ENCODE data around the gene SYT15. TPM values are rescaled to one million over a fixed set of nuclear protein-coding genes. Genes with fewer than 3 reads are reported as not detected.
A peak's percentile ranks its signal among the peaks of the same experiment; 100 is the strongest.

SYT15 gene
- total RNA-seq, 1 experiment from 2014 or later: 2.2 TPM

GRCh38 chr10:46550076-46550790, 28.7 kb upstream of the SYT15 start:
- no peak overlapping the region for H3K4me3 Mint-ChIP-seq (ENCODE audit: low read depth, unreplicated experiment)
- no peak overlapping the region for H3K27ac Mint-ChIP-seq (ENCODE audit: unreplicated experiment)
- H3K27me3 Mint-ChIP-seq (ENCODE audit: unreplicated experiment): no peaks in the 10 kb centered on the region
- no peak for TF ChIP-seq CTCF (IDR thresholded peaks at IDR 0.05; ENCODE audit: unreplicated experiment)
- no peaks in the 10 kb centered on the region for H3K9me3 Mint-ChIP-seq (ENCODE audit: low read depth, unreplicated experiment)
- no TSS peak for BruUV-seq (replicated peaks)
- intact Hi-C loops (cut with micrococcal nuclease; ENCODE audit: unreplicated experiment): no loop called here
- DNase-seq: peak; percentile 7
- H3K36me3 Mint-ChIP-seq (ENCODE audit: insufficient read depth, unreplicated experiment): no peaks in the 10 kb centered on the region
- H3K4me1 Mint-ChIP-seq (ENCODE audit: low read depth, unreplicated experiment): no peaks in the 10 kb centered on the region
- CTCF ChIA-PET: interaction anchor here (1.4 kb wide), 1 partner anchor 24 kb away, joined by 4 read pairs; no protein-coding TSS in a partner anchor

GRCh38 chr10:46550795-46551700, 27.9 kb upstream of the SYT15 start:
- CTCF ChIA-PET: interaction anchor here (1.4 kb wide), 1 partner anchor 24 kb away, joined by 4 read pairs; no protein-coding TSS in a partner anchor
- no peaks in the 10 kb centered on the region for H3K27me3 Mint-ChIP-seq (ENCODE audit: unreplicated experiment)
- TF ChIP-seq CTCF (IDR thresholded peaks at IDR 0.05; ENCODE audit: unreplicated experiment): no peak
- peaks cover 6% of the 10 kb centered on the region for H3K36me3 Mint-ChIP-seq (ENCODE audit: insufficient read depth, unreplicated experiment)
- no peaks in the 10 kb centered on the region for H3K9me3 Mint-ChIP-seq (ENCODE audit: low read depth, unreplicated experiment)
- peak; percentile 1 for DNase-seq
- no peak overlapping the region for H3K4me3 Mint-ChIP-seq (ENCODE audit: low read depth, unreplicated experiment)
- no TSS peak for BruUV-seq (replicated peaks)
- no peaks in the 10 kb centered on the region for H3K4me1 Mint-ChIP-seq (ENCODE audit: low read depth, unreplicated experiment)
- no peak overlapping the region for H3K27ac Mint-ChIP-seq (ENCODE audit: unreplicated experiment)
- intact Hi-C loops (cut with micrococcal nuclease; ENCODE audit: unreplicated experiment): no loop called here

GRCh38 chr10:46551701-46552525, 27.0 kb upstream of the SYT15 start:
- no TSS peak for BruUV-seq (replicated peaks)
- intact Hi-C loops (cut with micrococcal nuclease; ENCODE audit: unreplicated experiment): no loop called here
- Mint-ChIP-seq H3K27ac (ENCODE audit: unreplicated experiment) (no peak overlapping the region), H3K36me3 (ENCODE audit: insufficient read depth, unreplicated experiment) (peaks cover 14% of the 10 kb centered on the region), H3K4me3 (ENCODE audit: low read depth, unreplicated experiment) (no peak overlapping the region), H3K9me3 (ENCODE audit: low read depth, unreplicated experiment) (no peaks in the 10 kb centered on the region), H3K4me1 (ENCODE audit: low read depth, unreplicated experiment) (no peaks in the 10 kb centered on the region), H3K27me3 (ENCODE audit: unreplicated experiment) (no peaks in the 10 kb centered on the region)
- TF ChIP-seq CTCF (IDR thresholded peaks at IDR 0.05; ENCODE audit: unreplicated experiment): no peak
- CTCF ChIA-PET: interaction anchor here (0.7 to 1.1 kb wide), 3 partner anchors 12 to 28 kb away, joined by 3 to 6 read pairs (median 3); no protein-coding TSS in a partner anchor
- peak; percentile 7 for DNase-seq
